Lung (tissue), 12 donors: ENCODE data around the gene ADGRV1. TPM values are rescaled to one million over a fixed set of nuclear protein-coding genes. Genes with fewer than 3 reads are reported as not detected.

ENCODE experiments used
- ATAC-seq: fragments of 200-7000 bp; cut with Tn5 transposase; one replicate; pipeline ENCODE4 v1.9.1; 2020; ENCODE audit warnings: moderate number of reproducible peaks; ENCODE audit not compliant: insufficient read depth, low FRiP score
- DNase-seq, 3 donors: peaks; one replicate each; pipeline ENCODE4 v3.0.0-alpha.2; 2013 to 2017
- H3K27ac ChIP-seq, 2 donors: one replicate each; pipeline ENCODE4 v1.5.1; 2013; ENCODE audit warnings: mild to moderate bottlenecking in 2 of 2, moderate library complexity in 2 of 2, control low read depth in 1 of 2, inconsistent platforms in 1 of 2, low read depth in 1 of 2, low read length in 1 of 2
- H3K27me3 ChIP-seq, 3 donors: one replicate each; pipeline ENCODE4 v1.5.1; 2013; ENCODE audit warnings: low read length in 2 of 3; ENCODE audit not compliant: control insufficient read depth in 3 of 3, insufficient read depth in 3 of 3
- H3K36me3 ChIP-seq, 4 donors: one replicate each; pipeline ENCODE4 v1.5.1; 2013; ENCODE audit warnings: low read length in 4 of 4, mild to moderate bottlenecking in 1 of 4, moderate library complexity in 1 of 4; ENCODE audit not compliant: control insufficient read depth in 4 of 4, insufficient read depth in 4 of 4
- H3K4me1 ChIP-seq, 5 donors: one replicate each; pipeline ENCODE4 v1.5.1; 2013; ENCODE audit warnings: low read length in 5 of 5, mild to moderate bottlenecking in 2 of 5, moderate library complexity in 1 of 5; ENCODE audit not compliant: control insufficient read depth in 5 of 5, insufficient read depth in 5 of 5
- H3K4me3 ChIP-seq: one replicate; pipeline ENCODE4 v1.5.1; 2013; ENCODE audit warnings: mild to moderate bottlenecking, control low read depth, moderate library complexity
- H3K9ac ChIP-seq, 2 donors: one replicate each; pipeline ENCODE4 v1.5.1; 2013; ENCODE audit warnings: low read length in 2 of 2, control low read depth in 1 of 2; ENCODE audit not compliant: insufficient read depth in 1 of 2
- H3K9me3 ChIP-seq, 4 donors: one replicate each; pipeline ENCODE4 v1.5.1; 2013; ENCODE audit warnings: low read length in 3 of 4, mild to moderate bottlenecking in 1 of 4, moderate library complexity in 1 of 4; ENCODE audit not compliant: control insufficient read depth in 4 of 4, insufficient read depth in 3 of 4
- CTCF ChIP-seq: IDR thresholded peaks from 2 replicates; pipeline ENCODE4 v1.5.1; 2012; ENCODE audit warnings: mild to moderate bottlenecking; ENCODE audit errors: control extremely low read depth, extremely low read depth
- WGBS, 2 donors: extraction: QIAGEN DNeasy Blood & Tissue Kit; methylation state at CpG; one replicate each; pipeline ENCODE4 v1.1.7; 2013; 5-methylcytosine and 5-hydroxymethylcytosine counted together
- polyA plus RNA-seq, 2 donors: library from polyadenylated mRNA; stranded (reverse); fragments of 200-250 nt; gene quantifications; one replicate each; pipeline ENCODE4 v1.2.1, GENCODE V29; 2013
- total RNA-seq, 2 donors: library from RNA; depleted of rRNA in 1 of 2; stranded (reverse); fragments of >200 nt in 1 of 2; gene quantifications; one replicate each; pipeline ENCODE4 v1.2.1, GENCODE V29; 2014 to 2021
- donor health status: control.
- donor health status: control.
- donor health status: Bipolar disorder and iron deficiency.
- donor health status: healthy.
- donor health status: DM: yes; HTN: yes; CAD: no.

Gene ADGRV1
- total and polyA plus RNA-seq, 4 donors = 3.6 to 66.2 (median 28.2) TPM

GRCh38 chr5:91154338-91154737 is 595.7 kb downstream of the ADGRV1 start:
- no peaks in the 10 kb centered on the region for H3K9me3 ChIP-seq
- ATAC-seq (no peak), DNase-seq (no peak)
- H3K27me3 ChIP-seq = no peaks in the 10 kb centered on the region
- no peak overlapping the region for H3K4me3 ChIP-seq
- peaks cover 0 to 9% (median 3%) of the 10 kb centered on the region in 5 donors for H3K4me1 ChIP-seq
- no peaks in the 10 kb centered on the region for H3K36me3 ChIP-seq
- TF ChIP-seq CTCF = no peak
- WGBS, 2 donors = 90 to 96% methylated on average over 9 of the region's 9 CpGs
- no peak overlapping the region for H3K9ac ChIP-seq
- H3K27ac ChIP-seq = no peak overlapping the region

GRCh38 chr5:91155274-91155673 is 596.7 kb downstream of the ADGRV1 start:
- no peak for ATAC-seq
- no peaks in the 10 kb centered on the region for H3K27me3 ChIP-seq
- H3K27ac ChIP-seq = no peak overlapping the region
- DNase-seq = no peak
- no peak overlapping the region for H3K9ac ChIP-seq
- no peak for TF ChIP-seq CTCF
- no peak overlapping the region for H3K4me3 ChIP-seq
- H3K9me3 ChIP-seq = no peaks in the 10 kb centered on the region
- no peaks in the 10 kb centered on the region for H3K36me3 ChIP-seq
- H3K4me1 ChIP-seq = peaks cover 0 to 9% (median 3%) of the 10 kb centered on the region in 5 donors
- WGBS, 2 donors = 95 to 98% methylated on average over 3 of the region's 3 CpGs

- H3K36me3 ChIP-seq = no peaks in the 10 kb centered on the region
- ATAC-seq = no peak
- peaks cover 0 to 8% (median 3%) of the 10 kb centered on the region in 5 donors for H3K4me1 ChIP-seq
- H3K9ac ChIP-seq = no peak overlapping the region
- H3K27ac ChIP-seq = no peak overlapping the region
- H3K4me3 ChIP-seq = no peak overlapping the region
- 84 to 88% methylated on average over 1 of the region's 1 CpG for WGBS, 2 donors
- no peaks in the 10 kb centered on the region for H3K9me3 ChIP-seq
- H3K27me3 ChIP-seq = no peaks in the 10 kb centered on the region
- no peak for TF ChIP-seq CTCF
- DNase-seq = no peak
These were observed 597.6 kb downstream of the ADGRV1 start for GRCh38 chr5:91156242-91156641.

GRCh38 chr5:91158011-91158410 is 599.4 kb downstream of the ADGRV1 start:
- no peak for DNase-seq
- Histone ChIP-seq H3K36me3 (no peaks in the 10 kb centered on the region), H3K4me1 (peaks cover 0 to 5% (median 0%) of the 10 kb centered on the region in 5 donors), H3K27me3 (no peaks in the 10 kb centered on the region), H3K4me3 (no peak overlapping the region), H3K9ac (no peak overlapping the region), H3K27ac (no peak overlapping the region), H3K9me3 (no peaks in the 10 kb centered on the region)
- no peak for TF ChIP-seq CTCF
- ATAC-seq = no peak
- WGBS, 2 donors = 85 to 90% methylated on average over 1 of the region's 1 CpG
